ENCODE data around the gene ATP2C1. TPM values are rescaled to one million over a fixed set of nuclear protein-coding genes. Genes with fewer than 3 reads are reported as not detected.

The ATP2C1 gene
- total RNA-seq, 6 experiments from 2014 or later, result 101 to 124 (median 112) TPM

DNA sequence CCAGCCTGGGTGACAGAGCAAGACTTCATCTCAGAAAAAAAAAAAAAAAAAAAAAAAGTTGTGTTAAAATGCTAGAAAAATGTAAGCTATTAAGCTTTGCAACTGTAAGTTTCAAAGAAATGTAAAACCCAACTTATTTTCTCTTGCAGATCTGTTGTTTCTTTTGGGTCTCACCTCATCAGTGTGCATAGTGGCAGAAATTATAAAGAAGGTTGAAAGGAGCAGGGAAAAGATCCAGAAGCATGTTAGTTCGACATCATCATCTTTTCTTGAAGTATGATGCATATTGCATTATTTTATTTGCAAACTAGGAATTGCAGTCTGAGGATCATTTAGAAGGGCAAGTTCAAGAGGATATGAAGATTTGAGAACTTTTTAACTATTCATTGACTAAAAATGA is 107.2 kb downstream of the ATP2C1 start:
- Mint-ChIP-seq H3K9me3 (no peaks in the 10 kb centered on the region), H3K4me1 (ENCODE audit: low read depth) (peaks cover 18% of the 10 kb centered on the region), H3K4me3 (no peak overlapping the region), H3K27me3 (ENCODE audit: insufficient read depth) (peaks cover 3% of the 10 kb centered on the region; the same call in 1 of the 2 replicates), H3K36me3 (ENCODE audit: low read depth) (peaks cover 20% of the 10 kb centered on the region), H3K27ac (peak overlapping the region; percentile 73; the same call in 1 of the 2 replicates)
- TF ChIP-seq, protein P1, sequence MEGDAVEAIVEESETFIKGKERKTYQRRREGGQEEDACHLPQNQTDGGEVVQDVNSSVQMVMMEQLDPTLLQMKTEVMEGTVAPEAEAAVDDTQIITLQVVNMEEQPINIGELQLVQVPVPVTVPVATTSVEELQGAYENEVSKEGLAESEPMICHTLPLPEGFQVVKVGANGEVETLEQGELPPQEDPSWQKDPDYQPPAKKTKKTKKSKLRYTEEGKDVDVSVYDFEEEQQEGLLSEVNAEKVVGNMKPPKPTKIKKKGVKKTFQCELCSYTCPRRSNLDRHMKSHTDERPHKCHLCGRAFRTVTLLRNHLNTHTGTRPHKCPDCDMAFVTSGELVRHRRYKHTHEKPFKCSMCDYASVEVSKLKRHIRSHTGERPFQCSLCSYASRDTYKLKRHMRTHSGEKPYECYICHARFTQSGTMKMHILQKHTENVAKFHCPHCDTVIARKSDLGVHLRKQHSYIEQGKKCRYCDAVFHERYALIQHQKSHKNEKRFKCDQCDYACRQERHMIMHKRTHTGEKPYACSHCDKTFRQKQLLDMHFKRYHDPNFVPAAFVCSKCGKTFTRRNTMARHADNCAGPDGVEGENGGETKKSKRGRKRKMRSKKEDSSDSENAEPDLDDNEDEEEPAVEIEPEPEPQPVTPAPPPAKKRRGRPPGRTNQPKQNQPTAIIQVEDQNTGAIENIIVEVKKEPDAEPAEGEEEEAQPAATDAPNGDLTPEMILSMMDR (IDR thresholded peaks at IDR 0.05), result no peak
- no peak for DNase-seq

DNA sequence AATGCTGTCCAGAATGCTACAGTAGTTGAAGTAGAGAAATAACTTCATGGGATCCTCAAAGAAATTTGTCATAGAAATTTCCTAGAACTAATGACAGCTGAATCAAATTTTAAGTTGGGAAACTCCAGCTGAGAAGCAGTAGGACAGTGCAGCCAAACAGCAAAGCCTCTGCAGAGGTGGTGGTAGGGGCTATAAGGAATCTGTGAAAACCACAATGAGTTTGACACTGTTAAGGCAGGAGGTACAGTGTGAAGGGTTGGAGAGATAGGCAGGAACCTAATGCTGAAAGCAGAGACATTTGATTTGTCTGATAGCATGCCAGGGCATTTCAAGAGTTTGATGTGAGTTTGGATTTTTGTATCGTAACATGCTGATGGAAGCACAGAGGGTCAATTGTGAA is 110.7 kb downstream of the ATP2C1 start:
- Mint-ChIP-seq H3K27me3 (ENCODE audit: insufficient read depth) (peaks cover 3% of the 10 kb centered on the region; the same call in 1 of the 2 replicates), H3K4me1 (ENCODE audit: low read depth) (peaks cover 18% of the 10 kb centered on the region), H3K27ac (peak overlapping the region; percentile 37), H3K9me3 (no peaks in the 10 kb centered on the region), H3K36me3 (ENCODE audit: low read depth) (peaks cover 25% of the 10 kb centered on the region), H3K4me3 (no peak overlapping the region)
- DNase-seq, result no peak
- TF ChIP-seq, protein P1 (IDR thresholded peaks at IDR 0.05), result no peak

DNA sequence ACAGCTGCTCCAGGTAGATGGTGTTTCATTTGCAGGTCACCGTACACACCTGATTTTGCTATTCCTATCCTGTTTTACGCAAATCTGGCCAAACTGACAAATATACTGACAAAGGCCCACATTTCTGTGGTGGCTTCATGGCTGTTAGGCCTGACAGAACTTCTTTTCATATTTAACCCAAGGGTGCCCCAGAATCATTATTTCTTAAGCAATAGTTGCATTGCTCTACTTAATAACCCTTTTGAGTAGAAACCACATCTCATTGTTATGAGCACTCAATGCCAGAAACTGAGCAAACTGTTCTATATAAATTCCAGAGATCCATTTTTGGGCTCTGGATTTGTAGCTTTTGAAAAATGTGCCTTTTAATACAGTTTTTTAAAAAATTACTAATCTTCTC is 113.4 kb downstream of the ATP2C1 start:
- no peak for DNase-seq
- TF ChIP-seq, protein P1 (IDR thresholded peaks at IDR 0.05), result no peak
- no peak overlapping the region for H3K27ac Mint-ChIP-seq

DNA sequence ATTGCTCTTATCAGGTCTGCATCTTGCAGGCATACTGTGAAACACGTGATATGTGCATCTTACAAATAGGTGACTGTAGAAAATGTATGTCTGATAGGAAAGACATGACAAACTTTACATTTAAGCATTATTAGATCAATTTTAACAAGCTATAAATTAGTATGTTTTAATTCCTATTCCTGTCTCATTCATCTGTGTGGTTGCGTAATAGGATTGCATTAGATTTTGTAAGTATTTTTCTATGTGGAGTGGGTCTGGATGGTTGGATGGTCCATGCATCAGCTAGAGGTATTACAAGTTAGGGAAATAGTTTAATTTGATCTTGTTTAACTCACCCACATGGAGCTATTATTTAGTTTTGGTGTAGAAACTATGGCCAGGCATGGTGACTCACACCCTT is 113.9 kb downstream of the ATP2C1 start:
- Mint-ChIP-seq H3K9me3 (no peaks in the 10 kb centered on the region), H3K27ac (peak overlapping the region; percentile 31; the same call in 1 of the 2 replicates), H3K4me3 (no peak overlapping the region), H3K27me3 (ENCODE audit: insufficient read depth) (peaks cover 3% of the 10 kb centered on the region; the same call in 1 of the 2 replicates), H3K4me1 (ENCODE audit: low read depth) (no peaks in the 10 kb centered on the region), H3K36me3 (ENCODE audit: low read depth) (peaks cover 37% of the 10 kb centered on the region)
- TF ChIP-seq, protein P1 (IDR thresholded peaks at IDR 0.05), result no peak
- no peak for DNase-seq

More for the DNA sequence above, 113.4 kb downstream of the ATP2C1 start:
- Mint-ChIP-seq H3K4me3 (no peak overlapping the region), H3K9me3 (no peaks in the 10 kb centered on the region), H3K27me3 (ENCODE audit: insufficient read depth) (peaks cover 3% of the 10 kb centered on the region; the same call in 1 of the 2 replicates), H3K36me3 (ENCODE audit: low read depth) (peaks cover 32% of the 10 kb centered on the region), H3K4me1 (ENCODE audit: low read depth) (peaks cover 4% of the 10 kb centered on the region)

DNA sequence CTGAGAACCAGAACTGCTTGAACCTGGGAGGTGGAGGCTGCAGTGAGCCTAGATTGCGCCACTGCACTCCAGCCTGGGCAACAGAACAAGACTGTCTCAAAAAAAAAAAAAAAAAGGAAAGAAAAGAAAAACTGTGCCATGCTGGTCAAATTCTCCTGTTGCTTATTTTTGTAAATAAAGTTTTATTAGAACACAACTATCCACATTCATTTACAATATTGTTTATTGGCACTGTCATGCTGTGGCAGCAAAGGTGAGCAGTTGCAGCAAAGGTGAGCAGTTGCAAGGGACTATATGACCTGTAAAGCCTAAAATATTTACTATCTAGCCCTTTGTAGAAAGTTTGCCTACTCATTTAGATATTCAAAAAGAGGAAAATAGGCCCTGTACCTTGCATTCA is 114.4 kb downstream of the ATP2C1 start:
- peaks cover 42% of the 10 kb centered on the region for H3K36me3 Mint-ChIP-seq (ENCODE audit: low read depth)
- no peaks in the 10 kb centered on the region for H3K4me1 Mint-ChIP-seq (ENCODE audit: low read depth)
- no peak for DNase-seq
- H3K4me3 Mint-ChIP-seq, result no peak overlapping the region
- H3K27me3 Mint-ChIP-seq (ENCODE audit: insufficient read depth), result peaks cover 3% of the 10 kb centered on the region; the same call in 1 of the 2 replicates
- TF ChIP-seq, protein P1 (IDR thresholded peaks at IDR 0.05), result no peak
- no peak overlapping the region for H3K27ac Mint-ChIP-seq
- no peaks in the 10 kb centered on the region for H3K9me3 Mint-ChIP-seq
